GM12878 (cell line): ENCODE results near the gene OR6M1. TPM values are rescaled to one million over a fixed set of nuclear protein-coding genes. Genes with fewer than 3 reads are reported as not detected.

Experiments
- ATAC-seq: fragments of 200-7000 bp; cut with Tn5 transposase; 3 replicates; pipeline ENCODE4 v1.9.1; 2020; ENCODE audit warnings: mild to moderate bottlenecking, moderate library complexity
- BruUV-seq: library from RNA; stranded (reverse); fragments of 400-500 nt; replicated peaks from 2 replicates; lab custom pipeline; 2021; lab: Mats Ljungman, UMichigan
- CTCF ChIA-PET: fragments of 300-600 bp; sonication (Branson Sonifier 250); formaldehyde crosslinking; extraction: SDS; loops from one replicate; lab custom pipeline; 2021; ENCODE audit warnings: inconsistent platforms; lab: Yijun Ruan, JAX
- POLR2A ChIA-PET: fragments of 350-600 bp; formaldehyde crosslinking; extraction: SDS; loops from one replicate; lab custom pipeline; 2021; ENCODE audit warnings: inconsistent platforms; lab: Charles Lee
- RAD21 ChIA-PET: fragments of 300-600 bp; sonication (Branson Sonifier 250); formaldehyde crosslinking; loops from one replicate; lab custom pipeline; 2023; ENCODE audit warnings: antibody characterized with exemption; ENCODE audit not compliant: unreplicated experiment; lab: Charles Lee
- SMC1A ChIA-PET: fragments of 300-600 bp; sonication (Branson Sonifier 250); formaldehyde crosslinking; loops from one replicate; lab custom pipeline; 2023; ENCODE audit not compliant: unreplicated experiment, uncharacterized antibody; lab: Charles Lee
- DNase-seq: peaks from one replicate; pipeline ENCODE4 v3.0.0-alpha.2; 2011; ENCODE audit warnings: low read depth, low spot score
- FAIRE-seq: peaks from 3 replicates; lab custom pipeline; 2011; peaks lifted over from hg19 to GRCh38; lab: Jason Lieb, UNC
- H2AFZ ChIP-seq: 2 replicates; pipeline ENCODE4 v1.6.0; 2011; ENCODE audit warnings: low read depth, low read length, control low read depth; ENCODE audit not compliant: control insufficient read depth
- H3K27ac ChIP-seq: 2 replicates; pipeline ENCODE4 v1.5.1; 2011; ENCODE audit warnings: control low read depth; ENCODE audit not compliant: control insufficient read depth, insufficient read depth
- H3K27me3 ChIP-seq, 2 experiments: replicated peaks in 1 of 2; 2 replicates each; pipeline versions ENCODE4 v1.6.0 to v1.6.1; 2011; ENCODE audit warnings: low read length in 1 of 2; ENCODE audit not compliant: control insufficient read depth in 2 of 2, insufficient read depth in 2 of 2
- H3K36me3 ChIP-seq, 2 experiments: 2 replicates each; pipeline ENCODE4 v1.5.1; 2011; ENCODE audit warnings: low read length in 1 of 2; ENCODE audit not compliant: control insufficient read depth in 2 of 2, insufficient read depth in 2 of 2
- H3K4me1 ChIP-seq: 2 replicates; pipeline ENCODE4 v1.6.1; 2011; ENCODE audit warnings: mild to moderate bottlenecking, low read length, moderate library complexity, mixed read lengths; ENCODE audit not compliant: control insufficient read depth, insufficient read depth
- H3K4me2 ChIP-seq: 2 replicates; pipeline ENCODE4 v1.6.0; 2011; ENCODE audit warnings: control low read depth; ENCODE audit not compliant: control insufficient read depth, insufficient read depth
- H3K4me3 ChIP-seq: fragments of 200-600 bp; sonication (generic); 2 replicates; pipeline ENCODE4 v1.5.1; 2016
- H3K79me2 ChIP-seq: 2 replicates; pipeline ENCODE4 v1.6.0; 2011; ENCODE audit warnings: low read length; ENCODE audit not compliant: control insufficient read depth, insufficient read depth
- H3K9ac ChIP-seq: 2 replicates; pipeline ENCODE4 v1.8.0; 2011; ENCODE audit warnings: low read length, control low read depth, mixed read lengths; ENCODE audit not compliant: control insufficient read depth, insufficient read depth
- H3K9me3 ChIP-seq: replicated peaks from 3 replicates; pipeline ENCODE4 v1.5.1; 2011; ENCODE audit warnings: mild to moderate bottlenecking, low read length; ENCODE audit not compliant: control insufficient read depth, insufficient read depth
- H4K20me1 ChIP-seq: 2 replicates; pipeline ENCODE4 v1.6.0; 2011; ENCODE audit not compliant: control insufficient read depth, insufficient read depth
- ATF7 ChIP-seq: fragments of 450-650 bp; IDR thresholded peaks from 2 replicates; pipeline ENCODE4 v1.6.1; 2016; ENCODE audit warnings: low read depth, mild to moderate bottlenecking
- CREB1 ChIP-seq: IDR thresholded peaks from 2 replicates; pipeline ENCODE4 v1.6.1; 2012; ENCODE audit warnings: low read depth, mild to moderate bottlenecking, inconsistent platforms
- CREM ChIP-seq: IDR thresholded peaks from 2 replicates; pipeline ENCODE4 v1.6.1; 2014; ENCODE audit warnings: antibody characterized with exemption, low read depth
- EED ChIP-seq: sonication (generic); IDR thresholded peaks from 2 replicates; pipeline ENCODE4 v1.6.1; 2016; ENCODE audit warnings: antibody characterized with exemption, low read depth
- HCFC1 ChIP-seq: fragments of 150-350 bp; IDR thresholded peaks from 2 replicates; pipeline ENCODE4 v1.6.1; 2014; ENCODE audit warnings: low read length
- HDAC2 ChIP-seq: fragments of 200-600 bp; sonication (generic); IDR thresholded peaks from 2 replicates; pipeline ENCODE4 v1.6.1; 2017
- MYB ChIP-seq: fragments of 150-350 bp; IDR thresholded peaks from 2 replicates; pipeline ENCODE4 v1.6.1; 2014; ENCODE audit warnings: mild to moderate bottlenecking, low read depth, low read length, borderline replicate concordance
- RAD21 ChIP-seq: IDR thresholded peaks from 2 replicates; pipeline ENCODE4 v1.6.1; 2011; ENCODE audit warnings: mild to moderate bottlenecking, low read depth, low read length, moderate library complexity; ENCODE audit not compliant: insufficient read depth
- SIX5 ChIP-seq: IDR thresholded peaks from 2 replicates; pipeline ENCODE4 v1.6.1; 2011; ENCODE audit warnings: mild to moderate bottlenecking, low read depth, low read length, moderate library complexity; ENCODE audit not compliant: severe bottlenecking
- TAF1 ChIP-seq: IDR thresholded peaks from 2 replicates; pipeline ENCODE4 v1.6.1; 2011; ENCODE audit warnings: mild to moderate bottlenecking, low read depth, low read length, borderline replicate concordance
- WRNIP1 ChIP-seq: IDR thresholded peaks from 2 replicates; pipeline ENCODE4 v1.6.1; 2011; ENCODE audit warnings: low read depth, low read length, improper control_type of control experiment, borderline replicate concordance
- ZNF622 ChIP-seq: fragments of 450-650 bp; IDR thresholded peaks from 2 replicates; pipeline ENCODE4 v1.6.1; 2017; ENCODE audit warnings: mild to moderate bottlenecking, inconsistent platforms
- WGBS: methylation state at CpG from one replicate; pipeline ENCODE4 v1.1.6; 2016; ENCODE audit warnings: low lambda C conversion rate; ENCODE audit not compliant: insufficient replicate concordance, insufficient coverage; ENCODE audit errors: missing lambda C conversion rate; 5-methylcytosine and 5-hydroxymethylcytosine counted together
- in situ Hi-C: fragments of 300-500 bp; cut with MboI; formaldehyde crosslinking; loops from 9 replicates; pipeline ENCODE4 v1.14.3; 2018; ENCODE audit warnings: mixed read lengths
- intact Hi-C: fragments of 100-400 bp; cut with micrococcal nuclease; formaldehyde crosslinking; loops from one replicate; pipeline ENCODE4 v1.14.2; 2022; ENCODE audit not compliant: unreplicated experiment
- polyA plus RNA-seq, 11 experiments: library from polyadenylated mRNA; depleted of rRNA in 4 of 11; unstranded in 6 of 11; stranded (reverse) in 5 of 11; fragments of >200 nt; fragmentation: Nextera tagmentation in 4 of 11; fragmentation: Illumina TruSeq in 1 of 11; extraction: Ambion mirVana in 4 of 11; extraction: Trizol in 1 of 11; gene quantifications; 1 replicate in 1 of 11; 2 replicates in 10 of 11; pipeline versions ENCODE4 v1.2.1 to v1.2.3, GENCODE V29; 2011 to 2016; ENCODE audit warnings: inconsistent platforms in 2 of 11, missing spikeins in 2 of 11, low read depth in 1 of 11
- total RNA-seq, 4 experiments: library from RNA; depleted of rRNA in 3 of 4; stranded (reverse); fragments of >200 nt in 3 of 4; fragmentation: Illumina TruSeq in 1 of 4; extraction: Trizol in 1 of 4; gene quantifications; 2 replicates each; pipeline versions ENCODE4 v1.2.1 to v1.2.3, GENCODE V29; 2013 to 2021
- TF ChIP-seq, protein P1 (sequence below): fragments of 150-350 bp; IDR thresholded peaks from 2 replicates; pipeline ENCODE4 v1.6.1; 2014; ENCODE audit warnings: mild to moderate bottlenecking, low read depth, low read length
- TF ChIP-seq, protein P2 (sequence below): IDR thresholded peaks from 2 replicates; pipeline ENCODE4 v1.6.1; 2012; ENCODE audit warnings: low read length, inconsistent platforms
- TF ChIP-seq, protein P3 (sequence below): fragments of 450-650 bp; IDR thresholded peaks from 2 replicates; pipeline ENCODE4 v1.6.1; 2016; ENCODE audit warnings: mild to moderate bottlenecking

Gene OR6M1
- total and polyA plus RNA-seq, 10 of the 15 experiments (the other 5 are each of a cell fraction or from before 2014, with no cell fraction given): not detected

DNA sequence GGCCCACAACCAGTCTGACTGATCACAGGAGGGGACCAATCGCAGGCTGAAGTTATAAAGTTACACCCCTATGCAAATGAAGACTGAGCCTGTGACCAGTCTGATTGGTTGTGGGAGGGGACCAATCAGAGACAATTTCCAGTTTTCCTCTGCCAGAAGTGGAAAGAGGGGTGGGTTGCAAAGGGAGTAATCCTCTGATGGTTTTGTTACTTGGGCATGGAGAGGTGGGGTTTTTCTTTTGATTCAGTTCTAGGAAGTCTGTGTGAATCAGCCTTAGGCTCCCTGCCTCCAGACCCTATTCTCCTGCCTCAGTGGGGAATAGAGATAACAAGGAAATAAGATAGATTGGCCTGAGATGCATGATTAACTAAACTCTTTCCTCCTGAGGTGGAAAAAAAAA, 9.9 kb downstream of the OR6M1 start:
- no peaks in the 10 kb centered on the region for H3K9me3 ChIP-seq
- ChIA-PET POLR2A (no interaction called here), RAD21 (no interaction called here), SMC1A (no interaction called here), CTCF (no interaction called here)
- DNase-seq (no peak), ATAC-seq (no peak), FAIRE-seq (no peak)
- WGBS: 73% methylated on average over 1 of the region's 1 CpG
- no peak overlapping the region for H3K9ac ChIP-seq
- no peak overlapping the region for H3K4me3 ChIP-seq
- no peaks in the 10 kb centered on the region for H3K4me1 ChIP-seq
- no peak overlapping the region for H3K4me2 ChIP-seq
- no peak overlapping the region for H2AFZ ChIP-seq
- H4K20me1 ChIP-seq: no peaks in the 10 kb centered on the region
- in situ Hi-C loops (no loop called here), intact Hi-C loops (no loop called here)
- H3K36me3 ChIP-seq: no peaks in the 10 kb centered on the region
- BruUV-seq: no TSS peak
- no peak overlapping the region for H3K27ac ChIP-seq
- H3K79me2 ChIP-seq: no peaks in the 10 kb centered on the region
- H3K27me3 ChIP-seq: no peaks in the 10 kb centered on the region
- TF ChIP-seq, protein P1, sequence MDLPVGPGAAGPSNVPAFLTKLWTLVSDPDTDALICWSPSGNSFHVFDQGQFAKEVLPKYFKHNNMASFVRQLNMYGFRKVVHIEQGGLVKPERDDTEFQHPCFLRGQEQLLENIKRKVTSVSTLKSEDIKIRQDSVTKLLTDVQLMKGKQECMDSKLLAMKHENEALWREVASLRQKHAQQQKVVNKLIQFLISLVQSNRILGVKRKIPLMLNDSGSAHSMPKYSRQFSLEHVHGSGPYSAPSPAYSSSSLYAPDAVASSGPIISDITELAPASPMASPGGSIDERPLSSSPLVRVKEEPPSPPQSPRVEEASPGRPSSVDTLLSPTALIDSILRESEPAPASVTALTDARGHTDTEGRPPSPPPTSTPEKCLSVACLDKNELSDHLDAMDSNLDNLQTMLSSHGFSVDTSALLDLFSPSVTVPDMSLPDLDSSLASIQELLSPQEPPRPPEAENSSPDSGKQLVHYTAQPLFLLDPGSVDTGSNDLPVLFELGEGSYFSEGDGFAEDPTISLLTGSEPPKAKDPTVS: no peak
- TF ChIP-seq ZNF622 (no peak), CREB1 (no peak), RAD21 (no peak), EED (no peak), WRNIP1 (no peak), HDAC2 (no peak), SIX5 (no peak), HCFC1 (no peak), CREM (no peak), MYB (no peak), TAF1 (no peak), ATF7 (no peak)
- TF ChIP-seq, protein P2, sequence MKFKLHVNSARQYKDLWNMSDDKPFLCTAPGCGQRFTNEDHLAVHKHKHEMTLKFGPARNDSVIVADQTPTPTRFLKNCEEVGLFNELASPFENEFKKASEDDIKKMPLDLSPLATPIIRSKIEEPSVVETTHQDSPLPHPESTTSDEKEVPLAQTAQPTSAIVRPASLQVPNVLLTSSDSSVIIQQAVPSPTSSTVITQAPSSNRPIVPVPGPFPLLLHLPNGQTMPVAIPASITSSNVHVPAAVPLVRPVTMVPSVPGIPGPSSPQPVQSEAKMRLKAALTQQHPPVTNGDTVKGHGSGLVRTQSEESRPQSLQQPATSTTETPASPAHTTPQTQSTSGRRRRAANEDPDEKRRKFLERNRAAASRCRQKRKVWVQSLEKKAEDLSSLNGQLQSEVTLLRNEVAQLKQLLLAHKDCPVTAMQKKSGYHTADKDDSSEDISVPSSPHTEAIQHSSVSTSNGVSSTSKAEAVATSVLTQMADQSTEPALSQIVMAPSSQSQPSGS: no peak
- TF ChIP-seq, protein P3, sequence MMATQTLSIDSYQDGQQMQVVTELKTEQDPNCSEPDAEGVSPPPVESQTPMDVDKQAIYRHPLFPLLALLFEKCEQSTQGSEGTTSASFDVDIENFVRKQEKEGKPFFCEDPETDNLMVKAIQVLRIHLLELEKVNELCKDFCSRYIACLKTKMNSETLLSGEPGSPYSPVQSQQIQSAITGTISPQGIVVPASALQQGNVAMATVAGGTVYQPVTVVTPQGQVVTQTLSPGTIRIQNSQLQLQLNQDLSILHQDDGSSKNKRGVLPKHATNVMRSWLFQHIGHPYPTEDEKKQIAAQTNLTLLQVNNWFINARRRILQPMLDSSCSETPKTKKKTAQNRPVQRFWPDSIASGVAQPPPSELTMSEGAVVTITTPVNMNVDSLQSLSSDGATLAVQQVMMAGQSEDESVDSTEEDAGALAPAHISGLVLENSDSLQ: no peak
